SK-N-SH (cell line): ENCODE measurements around the gene DOK6. TPM values are rescaled to one million over a fixed set of nuclear protein-coding genes. Genes with fewer than 3 reads are reported as not detected.

Source experiments
- CTCF ChIA-PET: fragments of 300-600, 350-600 bp; formaldehyde crosslinking; extraction: SDS; loops from one replicate; lab custom pipeline; 2021; lab: Yijun Ruan, JAX
- POLR2A ChIA-PET: fragments of 350-600 bp; sonication (Branson Sonifier 250); formaldehyde crosslinking; extraction: SDS; loops from one replicate; lab custom pipeline; 2020; ENCODE audit warnings: antibody characterized with exemption, inconsistent platforms; lab: Yijun Ruan, JAX
- DNase-seq: peaks from one replicate; pipeline ENCODE4 v3.0.0; 2012
- H2AFZ ChIP-seq: fragments of 200-600 bp; sonication (generic); 2 replicates; pipeline ENCODE4 v1.8.1; 2016; ENCODE audit warnings: antibody characterized with exemption, mild to moderate bottlenecking, low read depth
- H3F3A ChIP-seq: fragments of 200-600 bp; sonication (generic); replicated peaks from 2 replicates; pipeline ENCODE3; 2016; ENCODE audit warnings: antibody characterized with exemption, mild to moderate bottlenecking; ENCODE audit not compliant: insufficient read depth
- H3K27ac ChIP-seq, 2 experiments: fragments of 200-500 bp in 1 of 2; fragments of 200-600 bp in 1 of 2; sonication (Bioruptor generic) in 1 of 2; sonication (generic), shearing (Covaris generic) in 1 of 2; 2 replicates each; pipeline versions ENCODE4 v1.5.1 to v1.6.1; 2014 to 2016; ENCODE audit warnings: low read depth in 2 of 2, inconsistent platforms in 1 of 2, low read length in 1 of 2, mild to moderate bottlenecking in 1 of 2, mixed read lengths in 1 of 2
- H3K27me3 ChIP-seq: fragments of 200-600 bp; sonication (generic), shearing (Covaris generic); 2 replicates; pipeline ENCODE4 v1.6.1; 2016; ENCODE audit warnings: mixed run types; ENCODE audit not compliant: insufficient read depth
- H3K36me3 ChIP-seq, 2 experiments: fragments of 200-500 bp in 1 of 2; fragments of 200-600 bp in 1 of 2; sonication (Bioruptor generic) in 1 of 2; sonication (generic) in 1 of 2; replicated peaks in 1 of 2; 2 replicates each; pipeline versions ENCODE3 to v1.5.1; 2014 to 2016; ENCODE audit warnings: low read length in 1 of 2, mild to moderate bottlenecking in 1 of 2; ENCODE audit not compliant: insufficient read depth in 2 of 2, control insufficient read depth in 1 of 2
- H3K4me1 ChIP-seq, 2 experiments: fragments of 200-500 bp in 1 of 2; fragments of 200-600 bp in 1 of 2; sonication (Bioruptor generic) in 1 of 2; sonication (generic), shearing (Covaris generic) in 1 of 2; 2 replicates each; pipeline versions ENCODE4 v1.5.1 to v1.6.1; 2014 to 2016; ENCODE audit warnings: low read depth in 1 of 2, low read length in 1 of 2, mixed run types in 1 of 2; ENCODE audit not compliant: insufficient read depth in 2 of 2, control insufficient read depth in 1 of 2
- H3K4me2 ChIP-seq: fragments of 200-600 bp; sonication (generic), shearing (Covaris generic); 2 replicates; pipeline ENCODE4 v1.6.1; 2017; ENCODE audit warnings: mixed run types
- H3K4me3 ChIP-seq, 2 experiments: fragments of 200-500 bp in 1 of 2; fragments of 200-600 bp in 1 of 2; sonication (Bioruptor generic) in 1 of 2; sonication (generic), shearing (Covaris generic) in 1 of 2; 2 replicates each; pipeline versions ENCODE4 v1.5.1 to v1.8.1; 2014 to 2016; ENCODE audit warnings: low read depth in 2 of 2, inconsistent platforms in 1 of 2, low read length in 1 of 2, mild to moderate bottlenecking in 1 of 2, mixed read lengths in 1 of 2, moderate library complexity in 1 of 2
- H3K79me2 ChIP-seq: fragments of 200-600 bp; sonication (generic); 2 replicates; pipeline ENCODE4 v1.8.1; 2017; ENCODE audit warnings: mild to moderate bottlenecking; ENCODE audit not compliant: insufficient read depth
- H3K9ac ChIP-seq: fragments of 200-600 bp; sonication (generic); 2 replicates; pipeline ENCODE4 v1.6.1; 2017; ENCODE audit warnings: mixed run types
- H3K9me2 ChIP-seq: fragments of 200-600 bp; sonication (generic); 2 replicates; pipeline ENCODE4 v1.6.1; 2017; ENCODE audit warnings: mixed run types
- H3K9me3 ChIP-seq: fragments of 200-600 bp; sonication (generic); 2 replicates; pipeline ENCODE4 v1.6.1; 2017; ENCODE audit warnings: mixed run types, mild to moderate bottlenecking, moderate library complexity
- H4K20me1 ChIP-seq: fragments of 200-600 bp; sonication (generic); 2 replicates; pipeline ENCODE4 v1.6.1; 2017; ENCODE audit warnings: mild to moderate bottlenecking, mixed run types; ENCODE audit not compliant: insufficient read depth
- CHD2 ChIP-seq: fragments of 150-350 bp; IDR thresholded peaks from 2 replicates; pipeline ENCODE4 v1.6.1; 2018; ENCODE audit warnings: low read length; ENCODE audit not compliant: partially characterized antibody
- ELF1 ChIP-seq: IDR thresholded peaks from 2 replicates; pipeline ENCODE4 v1.4.0; 2012
- EP300 ChIP-seq, 2 experiments: IDR thresholded peaks; 2 replicates each; pipeline versions ENCODE4 v1.4.0 to v1.6.1; 2012; ENCODE audit warnings: borderline replicate concordance in 1 of 2, low read depth in 1 of 2, low read length in 1 of 2
- FOSL2 ChIP-seq: IDR thresholded peaks from 2 replicates; pipeline ENCODE4 v1.4.0; 2012; ENCODE audit warnings: low read depth, mild to moderate bottlenecking, moderate library complexity, borderline replicate concordance
- FOXM1 ChIP-seq: IDR thresholded peaks from 2 replicates; pipeline ENCODE4 v1.4.0; 2012; ENCODE audit warnings: low read depth, mild to moderate bottlenecking
- GATA2 ChIP-seq: sonication (generic); formaldehyde crosslinking; IDR thresholded peaks from 2 replicates; pipeline ENCODE4 v1.5.0; 2020; ENCODE audit warnings: mild to moderate bottlenecking, missing genetic modification reagents
- MXI1 ChIP-seq: IDR thresholded peaks from 2 replicates; pipeline ENCODE4 v1.6.1; 2012; ENCODE audit warnings: mild to moderate bottlenecking, low read depth, low read length, improper control_type of control experiment
- POLR2AphosphoS5 ChIP-seq: IDR thresholded peaks from 2 replicates; pipeline ENCODE4 v1.6.1; 2012; ENCODE audit warnings: low read depth, low read length
- RCOR1 ChIP-seq: fragments of 150-350 bp; IDR thresholded peaks from 2 replicates; pipeline ENCODE4 v1.6.1; 2017; ENCODE audit warnings: antibody characterized with exemption, low read length
- REST ChIP-seq: IDR thresholded peaks from 2 replicates; pipeline ENCODE4 v1.6.1; 2012; ENCODE audit warnings: mild to moderate bottlenecking, low read depth, low read length, moderate library complexity
- RXRA ChIP-seq: IDR thresholded peaks from 2 replicates; pipeline ENCODE4 v1.4.0; 2012; ENCODE audit warnings: low read depth, mild to moderate bottlenecking, borderline replicate concordance
- SIN3A ChIP-seq: IDR thresholded peaks from 2 replicates; pipeline ENCODE4 v1.6.1; 2012; ENCODE audit warnings: low read depth, mild to moderate bottlenecking, low read length, moderate library complexity, borderline replicate concordance
- TAF1 ChIP-seq: IDR thresholded peaks from 2 replicates; pipeline ENCODE4 v1.6.1; 2012; ENCODE audit warnings: low read depth, mild to moderate bottlenecking, low read length, moderate library complexity, borderline replicate concordance
- TEAD4 ChIP-seq: IDR thresholded peaks from 2 replicates; pipeline ENCODE4 v1.4.0; 2012; ENCODE audit warnings: mild to moderate bottlenecking, borderline replicate concordance; ENCODE audit not compliant: insufficient read depth
- ZBTB33 ChIP-seq: IDR thresholded peaks from 2 replicates; pipeline ENCODE4 v1.4.0; 2012; ENCODE audit warnings: low read depth, borderline replicate concordance
- WGBS: methylation state at CpG from one replicate; pipeline ENCODE4 v1.1.6; 2017; ENCODE audit warnings: low lambda C conversion rate; 5-methylcytosine and 5-hydroxymethylcytosine counted together
- polyA plus RNA-seq, 3 experiments: library from polyadenylated mRNA; depleted of rRNA; stranded (reverse); fragments of >200 nt; gene quantifications; 2 replicates each; pipeline ENCODE4 v1.2.3, GENCODE V29; 2012
- TF ChIP-seq, protein P1 (sequence below): fragments of 150-350 bp; IDR thresholded peaks from 2 replicates; pipeline ENCODE4 v1.6.1; 2017; ENCODE audit warnings: antibody characterized with exemption, low read length, low read depth, borderline replicate concordance
- TF ChIP-seq, protein P2 (sequence below): IDR thresholded peaks from 2 replicates; pipeline ENCODE4; 2012

The DOK6 gene
- polyA plus RNA-seq, 1 of the 3 experiments (the other 2 are of a cell fraction) = 3.9 TPM

DNA sequence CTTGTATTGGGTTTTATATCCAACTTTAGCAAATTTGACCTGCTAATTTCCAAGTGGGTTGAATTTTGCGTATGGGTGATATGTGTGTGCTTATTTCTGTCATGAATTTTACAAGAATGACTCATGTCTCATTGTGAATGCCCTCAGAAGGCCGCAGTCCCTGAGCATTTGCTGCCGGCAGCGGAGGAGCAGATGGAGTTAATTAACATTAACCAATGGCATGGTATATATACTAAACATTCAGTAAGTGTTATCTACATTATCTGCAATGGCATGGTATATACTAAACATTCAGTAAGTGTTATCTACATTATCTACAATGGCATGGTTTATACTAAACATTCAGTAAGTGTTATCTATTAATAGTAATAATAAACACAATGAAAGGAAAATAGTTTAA is 90.1 kb downstream of the DOK6 start (continued):
- TF ChIP-seq CHD2 (peak; percentile 20), FOSL2 (peak; percentile 85; the same call in 1 of the 2 replicates), EP300 (IDR thresholded peaks at IDR 0.05; ENCODE audit: borderline replicate concordance in 1 of 2, low read depth in 1 of 2, low read length in 1 of 2) (no peak; a peak in 1 of 4 replicates)
- TF ChIP-seq, protein P1, sequence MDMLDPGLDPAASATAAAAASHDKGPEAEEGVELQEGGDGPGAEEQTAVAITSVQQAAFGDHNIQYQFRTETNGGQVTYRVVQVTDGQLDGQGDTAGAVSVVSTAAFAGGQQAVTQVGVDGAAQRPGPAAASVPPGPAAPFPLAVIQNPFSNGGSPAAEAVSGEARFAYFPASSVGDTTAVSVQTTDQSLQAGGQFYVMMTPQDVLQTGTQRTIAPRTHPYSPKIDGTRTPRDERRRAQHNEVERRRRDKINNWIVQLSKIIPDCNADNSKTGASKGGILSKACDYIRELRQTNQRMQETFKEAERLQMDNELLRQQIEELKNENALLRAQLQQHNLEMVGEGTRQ = no peak

- peaks cover 21% of the 10 kb centered on the region for H3F3A ChIP-seq
- DNase-seq = no peak
- H3K9me3 ChIP-seq = no peaks in the 10 kb centered on the region
- peak overlapping the region; percentile 37 to 58; a peak in 2 of 4 replicates for H3K27ac ChIP-seq
- H4K20me1 ChIP-seq = no peaks in the 10 kb centered on the region
- H3K4me1 ChIP-seq = peaks cover 11 to 14% of the 10 kb centered on the region in 2 experiments; a peak in 3 of 4 replicates
- TF ChIP-seq FOXM1 = no peak
- no peak for TF ChIP-seq ZBTB33
- no peak for TF ChIP-seq ELF1
- no peak for TF ChIP-seq RXRA
- TF ChIP-seq SIN3A = no peak
- TF ChIP-seq POLR2AphosphoS5 = no peak
- TF ChIP-seq, protein P2, sequence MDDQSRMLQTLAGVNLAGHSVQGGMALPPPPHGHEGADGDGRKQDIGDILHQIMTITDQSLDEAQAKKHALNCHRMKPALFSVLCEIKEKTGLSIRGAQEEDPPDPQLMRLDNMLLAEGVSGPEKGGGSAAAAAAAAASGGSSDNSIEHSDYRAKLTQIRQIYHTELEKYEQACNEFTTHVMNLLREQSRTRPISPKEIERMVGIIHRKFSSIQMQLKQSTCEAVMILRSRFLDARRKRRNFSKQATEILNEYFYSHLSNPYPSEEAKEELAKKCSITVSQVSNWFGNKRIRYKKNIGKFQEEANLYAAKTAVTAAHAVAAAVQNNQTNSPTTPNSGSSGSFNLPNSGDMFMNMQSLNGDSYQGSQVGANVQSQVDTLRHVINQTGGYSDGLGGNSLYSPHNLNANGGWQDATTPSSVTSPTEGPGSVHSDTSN = no peak
- no peak for TF ChIP-seq MXI1
- TF ChIP-seq FOSL2 = no peak
- no peak for TF ChIP-seq RCOR1
- no peak for TF ChIP-seq TEAD4
- TF ChIP-seq REST = no peak
- no peak for TF ChIP-seq TAF1
- TF ChIP-seq GATA2 (CRISPR knock-in tag) = no peak
- H3K27me3 ChIP-seq = no peaks in the 10 kb centered on the region
- no peak overlapping the region for H3K9ac ChIP-seq
- H3K36me3 ChIP-seq = no peaks in the 10 kb centered on the region
- peak overlapping the region; percentile 46; the same call in 1 of the 2 replicates for H3K4me2 ChIP-seq
- no peak overlapping the region for H2AFZ ChIP-seq
- no peak overlapping the region for H3K4me3 ChIP-seq
- no peaks in the 10 kb centered on the region for H3K9me2 ChIP-seq
- no peaks in the 10 kb centered on the region for H3K79me2 ChIP-seq
- 83% methylated on average over 2 of the region's 2 CpGs for WGBS
- POLR2A ChIA-PET = no interaction called here
- CTCF ChIA-PET = no interaction called here
Observed at GRCh38 chr18:69491576-69491975, 90.9 kb downstream of the DOK6 start.
